Spleen (tissue), 7 donors: Measurements from ENCODE around the gene TSBP1.

Experiments used
- CTCF ChIP-seq, 11 experiments: fragments of 200-600 bp in 7 of 11; fragments of 450-650 bp in 4 of 11; sonication (generic) in 4 of 11; IDR thresholded peaks in 8 of 11; conservative IDR thresholded peaks in 3 of 11; 1 replicate in 7 of 11; 2 replicates in 4 of 11; pipeline versions ENCODE4 v1.4.0 to v1.8.0; 2016 to 2021; ENCODE audit warnings: antibody characterized with exemption in 11 of 11, inconsistent platforms in 4 of 11, mild to moderate bottlenecking in 1 of 11
- POLR2AphosphoS5 ChIP-seq, 3 donors: sonication (generic); formaldehyde crosslinking; IDR thresholded peaks; one replicate each; pipeline ENCODE4 v1.5.1; 2017; ENCODE audit warnings: antibody characterized with exemption in 3 of 3
- donor health status: DM: no; HTN: no; CAD: no; lungs with moderate emphysema.
- donor health status: DM: no; HTN: no; CAD: no.
- donor health status: DM: no; HTN: no; CAD: no.

- TF ChIP-seq CTCF (IDR thresholded peaks at IDR 0.05 in 8 of 11, conservative IDR thresholded peaks at IDR 0.05 in 3 of 11), result no peak
- no peak for TF ChIP-seq POLR2AphosphoS5 (IDR thresholded peaks at IDR 0.05)
Observed at GRCh38 chr6:32340242-32340641, 31.5 kb downstream of the TSBP1 start.
